ENCODE data around the gene DTNB.
A peak's percentile ranks its signal among the peaks of the same experiment; 100 is the strongest.

DTNB gene

GRCh38 chr2:25482341-25482740 lies 191.0 kb downstream of the DTNB start:
- no peak for TF ChIP-seq CTCF (IDR thresholded peaks at IDR 0.05; ENCODE audit: low read depth, low read length)
- DNase-seq (ENCODE audit: extremely low read depth, low read depth): no peak

- no peak for TF ChIP-seq CTCF (IDR thresholded peaks at IDR 0.05; ENCODE audit: low read depth, low read length)
- no peak for DNase-seq (ENCODE audit: extremely low read depth, low read depth)
Observed at GRCh38 chr2:25481381-25482300, 191.7 kb downstream of the DTNB start.

- TF ChIP-seq CTCF (IDR thresholded peaks at IDR 0.05; ENCODE audit: low read depth, low read length): no peak
- DNase-seq (ENCODE audit: extremely low read depth, low read depth): no peak
Observed at GRCh38 chr2:25480561-25480960, 192.8 kb downstream of the DTNB start.

DNA sequence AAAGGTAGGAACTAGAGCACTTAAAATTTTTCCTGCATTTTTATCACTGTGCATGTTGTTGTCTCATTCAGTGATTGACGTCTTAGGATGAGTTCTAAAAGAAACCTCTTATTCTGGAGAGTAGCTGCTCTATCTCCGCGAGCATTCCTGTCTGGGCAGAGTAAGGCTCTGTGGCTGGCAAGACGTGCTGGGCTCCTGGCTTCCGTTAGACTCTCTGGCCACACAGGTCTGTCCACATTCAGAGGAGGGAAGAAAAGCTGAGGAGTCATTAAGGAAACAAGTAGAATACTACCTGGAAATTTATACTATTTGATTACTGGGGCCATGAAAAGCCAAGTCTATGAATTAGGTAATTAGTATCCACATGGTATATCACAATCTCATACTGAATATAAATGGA lies 193.6 kb downstream of the DTNB start:
- DNase-seq (ENCODE audit: extremely low read depth, low read depth): no peak
- TF ChIP-seq CTCF (IDR thresholded peaks at IDR 0.05; ENCODE audit: low read depth, low read length): no peak

GRCh38 chr2:25478736-25479135 lies 194.6 kb downstream of the DTNB start:
- DNase-seq (ENCODE audit: extremely low read depth, low read depth): no peak
- no peak for TF ChIP-seq CTCF (IDR thresholded peaks at IDR 0.05; ENCODE audit: low read depth, low read length)

- TF ChIP-seq CTCF (IDR thresholded peaks at IDR 0.05; ENCODE audit: low read depth, low read length): no peak
- DNase-seq (ENCODE audit: extremely low read depth, low read depth): peak; percentile 32
Observed at GRCh38 chr2:25473758-25474340, 199.5 kb downstream of the DTNB start.

- no peak for TF ChIP-seq CTCF (IDR thresholded peaks at IDR 0.05; ENCODE audit: low read depth, low read length)
- no peak for DNase-seq (ENCODE audit: extremely low read depth, low read depth)
Observed at GRCh38 chr2:25473131-25473530, 200.2 kb downstream of the DTNB start.
